Neural cell (in vitro differentiated cells): Measurements from ENCODE around the gene ZNF771. TPM values are rescaled to one million over a fixed set of nuclear protein-coding genes. Genes with fewer than 3 reads are reported as not detected.

Experiments
- H2AFZ ChIP-seq: fragments of 200-600, 300-800 bp; sonication (generic), shearing (Covaris generic); 2 replicates; pipeline ENCODE4 v1.6.0; 2014; ENCODE audit warnings: low read depth, mild to moderate bottlenecking, antibody characterized with exemption, low read length, moderate library complexity
- H3F3A ChIP-seq: fragments of 200-600 bp; shearing (Covaris generic); 2 replicates; pipeline ENCODE4 v1.6.1; 2016; ENCODE audit warnings: mild to moderate bottlenecking, moderate library complexity, mixed read lengths, antibody characterized with exemption, low read length; ENCODE audit not compliant: insufficient read depth, poor library complexity, severe bottlenecking
- H3K27ac ChIP-seq: fragments of 200-600, 300-800 bp; sonication (generic), shearing (Covaris generic); 2 replicates; pipeline ENCODE4 v1.5.1; 2014; ENCODE audit warnings: mild to moderate bottlenecking, low read length, moderate library complexity
- H3K27me3 ChIP-seq: fragments of 300-800, 200-600 bp; sonication (generic), shearing (Covaris generic); 2 replicates; pipeline ENCODE4 v1.6.0; 2014; ENCODE audit warnings: mild to moderate bottlenecking, low read depth, low read length, moderate library complexity; ENCODE audit not compliant: insufficient read depth
- H3K36me3 ChIP-seq: fragments of 300-800, 200-600 bp; sonication (generic), shearing (Covaris generic); 2 replicates; pipeline ENCODE4 v1.5.1; 2014; ENCODE audit warnings: mild to moderate bottlenecking, antibody characterized with exemption, low read length, moderate library complexity; ENCODE audit not compliant: insufficient read depth
- H3K4me2 ChIP-seq: fragments of 300-800, 200-600 bp; sonication (generic), shearing (Covaris generic); 2 replicates; pipeline ENCODE4 v1.6.0; 2014; ENCODE audit warnings: mild to moderate bottlenecking, low read length
- H3K4me3 ChIP-seq: fragments of 300-800, 200-600 bp; sonication (generic), shearing (Covaris generic); 2 replicates; pipeline ENCODE4 v1.5.1; 2014; ENCODE audit warnings: mild to moderate bottlenecking, low read length, moderate library complexity
- H3K79me2 ChIP-seq: fragments of 200-600 bp; shearing (Covaris generic); replicated peaks from 2 replicates; pipeline ENCODE4 v1.6.0; 2014; ENCODE audit warnings: mild to moderate bottlenecking, low read length, moderate library complexity; ENCODE audit not compliant: insufficient read depth
- H3K9ac ChIP-seq: fragments of 300-800, 200-600 bp; sonication (generic), shearing (Covaris generic); 2 replicates; pipeline ENCODE4 v1.6.1; 2016; ENCODE audit warnings: mild to moderate bottlenecking, low read length, mixed read lengths
- H3K9me2 ChIP-seq: fragments of 200-600 bp; shearing (Covaris generic); 2 replicates; pipeline ENCODE4 v1.6.1; 2016; ENCODE audit warnings: mild to moderate bottlenecking, low read length, mixed read lengths; ENCODE audit not compliant: insufficient read depth
- H3K9me3 ChIP-seq: fragments of 200-600, 300-800 bp; sonication (generic), shearing (Covaris generic); 2 replicates; pipeline ENCODE4 v1.6.1; 2016; ENCODE audit warnings: mild to moderate bottlenecking, mixed run types, low read length, moderate library complexity, mixed read lengths
- H4K20me1 ChIP-seq: fragments of 200-600 bp; shearing (Covaris generic); 2 replicates; pipeline ENCODE4 v1.6.1; 2016; ENCODE audit warnings: mild to moderate bottlenecking, mixed run types; ENCODE audit not compliant: insufficient read depth
- EP300 ChIP-seq: fragments of 450-650 bp; conservative IDR thresholded peaks from 2 replicates; pipeline ENCODE4 v1.6.1; 2014; ENCODE audit warnings: antibody characterized with exemption, mild to moderate bottlenecking, moderate library complexity; ENCODE audit not compliant: poor library complexity, severe bottlenecking
- EZH2 ChIP-seq: fragments of 200-600, 300-800 bp; shearing (Covaris generic), sonication (generic); IDR thresholded peaks from 2 replicates; pipeline ENCODE4 v1.6.1; 2014; ENCODE audit warnings: antibody characterized with exemption, low read length, borderline replicate concordance, mild to moderate bottlenecking; ENCODE audit not compliant: insufficient read depth, poor library complexity, severe bottlenecking
- MXI1 ChIP-seq: fragments of 450-650 bp; conservative IDR thresholded peaks from 2 replicates; pipeline ENCODE4 v1.6.1; 2014; ENCODE audit warnings: antibody characterized with exemption, mild to moderate bottlenecking; ENCODE audit not compliant: poor library complexity, severe bottlenecking
- POLR2AphosphoS5 ChIP-seq: IDR thresholded peaks from 2 replicates; pipeline ENCODE4 v1.6.1; 2012
- RAD21 ChIP-seq: fragments of 450-650 bp; conservative IDR thresholded peaks from 2 replicates; pipeline ENCODE4 v1.6.1; 2014; ENCODE audit warnings: antibody characterized with exemption, mild to moderate bottlenecking, moderate library complexity
- SMC3 ChIP-seq: fragments of 450-650 bp; conservative IDR thresholded peaks from 2 replicates; pipeline ENCODE4 v1.6.1; 2014; ENCODE audit warnings: antibody characterized with exemption, mild to moderate bottlenecking, moderate library complexity; ENCODE audit not compliant: poor library complexity
- TAF1 ChIP-seq: IDR thresholded peaks from 2 replicates; pipeline ENCODE4 v1.6.1; 2012; ENCODE audit warnings: low read depth
- polyA plus RNA-seq: library from polyadenylated mRNA; depleted of rRNA; stranded (reverse); fragments of >200 nt; gene quantifications from 2 replicates; pipeline ENCODE4 v1.2.3, GENCODE V29; 2014
- TF ChIP-seq, protein P1 (sequence below): IDR thresholded peaks from 2 replicates; pipeline ENCODE4 v1.6.1; 2012; ENCODE audit warnings: borderline replicate concordance
- TF ChIP-seq, protein P2 (sequence below): fragments of 450-650 bp; IDR thresholded peaks from 2 replicates; pipeline ENCODE4 v1.5.1; 2014; ENCODE audit warnings: antibody characterized with exemption, mild to moderate bottlenecking, moderate library complexity; ENCODE audit not compliant: poor library complexity, severe bottlenecking

ZNF771 gene
- polyA plus RNA-seq, 1 donor from 2014 or later, result 11.7 TPM

DNA sequence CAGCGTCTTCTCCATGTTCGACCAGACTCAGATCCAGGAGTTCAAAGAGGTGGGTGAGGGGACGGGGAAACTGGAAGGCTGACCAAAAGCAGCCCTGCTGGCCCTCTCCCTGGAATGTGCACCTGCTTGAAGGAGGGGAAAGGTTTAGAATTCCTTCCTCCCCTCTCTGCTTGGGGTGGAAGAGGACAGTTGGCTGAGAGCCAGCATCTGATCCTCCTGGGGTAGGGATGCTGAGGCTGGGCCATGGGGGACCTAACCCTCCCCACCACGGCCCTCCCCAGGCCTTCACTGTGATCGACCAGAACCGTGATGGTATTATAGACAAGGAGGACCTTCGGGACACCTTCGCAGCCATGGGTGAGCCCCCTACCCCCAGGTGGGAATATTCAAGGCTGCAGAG is 31.5 kb upstream of the ZNF771 start:
- Histone ChIP-seq H3K9ac (no peak overlapping the region), H3K9me2 (no peaks in the 10 kb centered on the region), H3K9me3 (no peaks in the 10 kb centered on the region), H3K36me3 (no peaks in the 10 kb centered on the region), H3K79me2 (peaks cover 5% of the 10 kb centered on the region), H3K27ac (no peak overlapping the region), H2AFZ (no peak overlapping the region), H3K4me3 (no peak overlapping the region), H3K27me3 (no peaks in the 10 kb centered on the region), H3F3A (no peaks in the 10 kb centered on the region), H3K4me2 (no peak overlapping the region), H4K20me1 (no peaks in the 10 kb centered on the region)
- TF ChIP-seq EP300 (no peak), POLR2AphosphoS5 (no peak), EZH2 (no peak), SMC3 (no peak), MXI1 (no peak), TAF1 (no peak), RAD21 (no peak)
- TF ChIP-seq, protein P1, sequence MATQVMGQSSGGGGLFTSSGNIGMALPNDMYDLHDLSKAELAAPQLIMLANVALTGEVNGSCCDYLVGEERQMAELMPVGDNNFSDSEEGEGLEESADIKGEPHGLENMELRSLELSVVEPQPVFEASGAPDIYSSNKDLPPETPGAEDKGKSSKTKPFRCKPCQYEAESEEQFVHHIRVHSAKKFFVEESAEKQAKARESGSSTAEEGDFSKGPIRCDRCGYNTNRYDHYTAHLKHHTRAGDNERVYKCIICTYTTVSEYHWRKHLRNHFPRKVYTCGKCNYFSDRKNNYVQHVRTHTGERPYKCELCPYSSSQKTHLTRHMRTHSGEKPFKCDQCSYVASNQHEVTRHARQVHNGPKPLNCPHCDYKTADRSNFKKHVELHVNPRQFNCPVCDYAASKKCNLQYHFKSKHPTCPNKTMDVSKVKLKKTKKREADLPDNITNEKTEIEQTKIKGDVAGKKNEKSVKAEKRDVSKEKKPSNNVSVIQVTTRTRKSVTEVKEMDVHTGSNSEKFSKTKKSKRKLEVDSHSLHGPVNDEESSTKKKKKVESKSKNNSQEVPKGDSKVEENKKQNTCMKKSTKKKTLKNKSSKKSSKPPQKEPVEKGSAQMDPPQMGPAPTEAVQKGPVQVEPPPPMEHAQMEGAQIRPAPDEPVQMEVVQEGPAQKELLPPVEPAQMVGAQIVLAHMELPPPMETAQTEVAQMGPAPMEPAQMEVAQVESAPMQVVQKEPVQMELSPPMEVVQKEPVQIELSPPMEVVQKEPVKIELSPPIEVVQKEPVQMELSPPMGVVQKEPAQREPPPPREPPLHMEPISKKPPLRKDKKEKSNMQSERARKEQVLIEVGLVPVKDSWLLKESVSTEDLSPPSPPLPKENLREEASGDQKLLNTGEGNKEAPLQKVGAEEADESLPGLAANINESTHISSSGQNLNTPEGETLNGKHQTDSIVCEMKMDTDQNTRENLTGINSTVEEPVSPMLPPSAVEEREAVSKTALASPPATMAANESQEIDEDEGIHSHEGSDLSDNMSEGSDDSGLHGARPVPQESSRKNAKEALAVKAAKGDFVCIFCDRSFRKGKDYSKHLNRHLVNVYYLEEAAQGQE, result no peak
- TF ChIP-seq, protein P2, sequence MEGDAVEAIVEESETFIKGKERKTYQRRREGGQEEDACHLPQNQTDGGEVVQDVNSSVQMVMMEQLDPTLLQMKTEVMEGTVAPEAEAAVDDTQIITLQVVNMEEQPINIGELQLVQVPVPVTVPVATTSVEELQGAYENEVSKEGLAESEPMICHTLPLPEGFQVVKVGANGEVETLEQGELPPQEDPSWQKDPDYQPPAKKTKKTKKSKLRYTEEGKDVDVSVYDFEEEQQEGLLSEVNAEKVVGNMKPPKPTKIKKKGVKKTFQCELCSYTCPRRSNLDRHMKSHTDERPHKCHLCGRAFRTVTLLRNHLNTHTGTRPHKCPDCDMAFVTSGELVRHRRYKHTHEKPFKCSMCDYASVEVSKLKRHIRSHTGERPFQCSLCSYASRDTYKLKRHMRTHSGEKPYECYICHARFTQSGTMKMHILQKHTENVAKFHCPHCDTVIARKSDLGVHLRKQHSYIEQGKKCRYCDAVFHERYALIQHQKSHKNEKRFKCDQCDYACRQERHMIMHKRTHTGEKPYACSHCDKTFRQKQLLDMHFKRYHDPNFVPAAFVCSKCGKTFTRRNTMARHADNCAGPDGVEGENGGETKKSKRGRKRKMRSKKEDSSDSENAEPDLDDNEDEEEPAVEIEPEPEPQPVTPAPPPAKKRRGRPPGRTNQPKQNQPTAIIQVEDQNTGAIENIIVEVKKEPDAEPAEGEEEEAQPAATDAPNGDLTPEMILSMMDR, result no peak

DNA sequence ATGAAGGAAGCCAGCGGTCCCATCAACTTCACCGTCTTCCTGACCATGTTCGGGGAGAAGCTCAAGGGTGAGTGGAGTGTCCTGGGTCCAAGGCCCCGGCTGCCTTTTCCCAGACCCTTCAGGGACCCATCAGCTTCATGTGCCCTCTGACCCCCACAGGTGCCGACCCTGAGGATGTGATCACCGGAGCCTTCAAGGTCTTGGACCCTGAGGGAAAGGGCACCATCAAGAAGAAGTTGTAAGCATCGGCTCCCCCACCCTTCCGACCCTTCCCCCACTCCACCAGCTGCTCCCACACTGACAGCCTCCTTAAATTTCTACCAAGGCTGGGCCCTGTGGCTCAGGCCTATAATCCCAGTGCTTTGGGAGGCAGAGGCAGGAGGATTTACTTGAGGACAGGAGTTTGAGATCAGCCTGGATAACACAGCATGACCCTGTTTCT is 30.9 kb upstream of the ZNF771 start:
- no peak for TF ChIP-seq RAD21
- TF ChIP-seq, protein P2, result no peak
- no peak for TF ChIP-seq EZH2
- TF ChIP-seq, protein P1, result no peak
- TF ChIP-seq TAF1, result no peak
- TF ChIP-seq EP300, result no peak
- TF ChIP-seq SMC3, result no peak
- TF ChIP-seq POLR2AphosphoS5, result no peak
- TF ChIP-seq MXI1, result no peak
- Histone ChIP-seq H3K36me3 (no peaks in the 10 kb centered on the region), H3K79me2 (peaks cover 5% of the 10 kb centered on the region), H3K9me3 (no peaks in the 10 kb centered on the region), H2AFZ (no peak overlapping the region), H3K4me2 (no peak overlapping the region), H3K27ac (no peak overlapping the region), H3K9ac (no peak overlapping the region), H4K20me1 (no peaks in the 10 kb centered on the region), H3K9me2 (no peaks in the 10 kb centered on the region), H3K27me3 (no peaks in the 10 kb centered on the region), H3K4me3 (no peak overlapping the region), H3F3A (no peaks in the 10 kb centered on the region)
